GM18498 (cell line): ENCODE measurements around the gene BCR.
"Not testable (repeated sequence)": the region's sequence is repeated elsewhere in the genome, so short reads cannot be mapped to it uniquely, and the experiment has no call there.

Experiments
- ATAC-seq: cut with Tn5 transposase; IDR thresholded peaks from one replicate; pipeline ENCODE4 v1.9.1; 2021; ENCODE audit warnings: mild to moderate bottlenecking, moderate library complexity; ENCODE audit not compliant: unreplicated experiment

BCR gene

GRCh38 chr22:23180301-23180892, at the start of gene BCR:
Gene BCR (plus strand): TSS chr22:23180509. CDS start chr22:23180961, 452 bp downstream.
- peak; percentile 74 for ATAC-seq

GRCh38 chr22:23130697-23131096, 49.6 kb upstream of the BCR start:
- ATAC-seq, result no peak

GRCh38 chr22:23131931-23132330, 48.4 kb upstream of the BCR start:
- no peak for ATAC-seq

DNA sequence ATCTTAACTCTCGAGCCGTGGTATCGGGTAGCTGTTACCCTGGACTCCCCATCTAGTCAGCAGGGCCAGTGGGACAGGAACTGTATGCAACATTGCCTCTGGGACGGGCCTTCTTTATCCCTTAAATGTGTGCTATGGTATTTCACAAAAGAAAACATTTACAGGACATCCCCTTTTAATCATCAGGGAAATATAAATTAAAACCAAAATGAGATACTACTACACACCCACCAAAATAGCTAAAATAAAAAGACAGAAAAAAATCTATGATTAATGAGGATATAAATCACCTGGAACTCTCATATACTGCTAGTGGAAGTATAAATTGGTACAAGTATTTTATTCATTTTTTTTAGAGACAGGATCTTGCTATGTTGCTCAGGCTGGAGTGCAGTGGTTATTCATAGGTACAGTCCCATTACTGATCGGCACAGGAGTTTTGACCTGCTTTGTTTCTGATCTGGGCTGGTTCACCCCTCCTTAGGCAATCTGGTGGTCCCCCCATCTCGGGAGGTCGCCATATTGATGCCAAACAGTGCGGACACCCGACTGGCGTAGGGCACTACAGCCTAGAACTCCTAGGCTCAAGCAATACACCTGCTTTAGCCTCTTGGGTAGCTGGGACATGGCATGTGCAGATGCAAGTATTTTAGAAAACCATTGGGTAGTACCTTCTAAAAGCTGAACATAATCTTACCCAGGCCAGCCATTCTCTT, 47.8 kb upstream of the BCR start:
- ATAC-seq, result no peak

GRCh38 chr22:23133922-23134321, 46.4 kb upstream of the BCR start:
- no peak for ATAC-seq

DNA sequence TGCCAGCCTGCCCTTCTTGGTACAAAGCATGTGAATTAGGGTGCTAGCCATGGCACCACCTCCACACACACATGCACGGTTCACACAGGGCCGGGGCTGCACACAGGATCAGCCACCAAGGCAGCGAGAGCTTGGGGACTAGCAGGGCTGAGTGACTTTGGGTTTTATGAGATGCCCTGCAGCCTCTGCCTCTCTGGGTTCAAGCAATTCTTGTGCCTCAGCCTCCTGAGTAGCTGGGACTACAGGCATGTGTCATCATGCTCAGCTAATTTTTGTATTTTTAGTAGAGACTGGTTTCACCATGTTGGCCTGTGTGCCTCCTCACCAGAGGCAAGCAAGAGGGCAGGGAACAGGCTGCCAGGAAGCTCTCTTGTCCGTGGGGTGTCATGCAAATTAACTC, 43.3 kb upstream of the BCR start:
- ATAC-seq, result not testable (repeated sequence)

- ATAC-seq, result no peak
Observed at GRCh38 chr22:23137468-23137867, 42.8 kb upstream of the BCR start.

DNA sequence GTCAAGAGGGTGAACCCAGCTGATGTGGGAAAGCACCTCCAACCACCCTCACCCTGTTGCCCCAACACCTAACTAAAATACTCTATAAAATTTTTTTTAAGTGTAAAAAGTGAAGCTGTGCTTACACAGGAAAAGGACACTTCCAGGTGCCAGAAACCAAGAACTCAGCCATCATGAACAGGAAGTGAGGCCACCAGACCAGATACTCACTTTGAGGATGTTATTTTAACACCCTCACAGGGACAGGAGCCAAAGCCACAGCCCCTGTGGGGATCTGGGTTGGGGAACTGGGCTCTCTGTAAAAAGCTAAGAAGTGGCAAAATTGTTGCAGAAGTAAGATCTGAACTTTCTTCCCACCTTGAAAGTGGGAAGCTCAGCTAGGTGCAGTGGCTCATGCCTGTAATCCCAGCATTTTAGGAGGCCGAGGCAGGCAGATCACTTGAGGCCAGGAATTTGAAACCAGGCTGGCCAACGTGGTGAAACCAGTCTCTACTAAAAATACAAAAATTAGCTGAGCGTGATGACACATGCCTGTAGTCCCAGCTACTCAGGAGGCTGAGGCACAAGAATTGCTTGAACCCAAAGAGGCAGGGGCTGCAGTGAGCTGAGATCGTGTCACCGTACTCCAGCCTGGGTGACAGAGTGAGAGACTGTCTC, 42.3 kb upstream of the BCR start:
- ATAC-seq, result peak; percentile 53

DNA sequence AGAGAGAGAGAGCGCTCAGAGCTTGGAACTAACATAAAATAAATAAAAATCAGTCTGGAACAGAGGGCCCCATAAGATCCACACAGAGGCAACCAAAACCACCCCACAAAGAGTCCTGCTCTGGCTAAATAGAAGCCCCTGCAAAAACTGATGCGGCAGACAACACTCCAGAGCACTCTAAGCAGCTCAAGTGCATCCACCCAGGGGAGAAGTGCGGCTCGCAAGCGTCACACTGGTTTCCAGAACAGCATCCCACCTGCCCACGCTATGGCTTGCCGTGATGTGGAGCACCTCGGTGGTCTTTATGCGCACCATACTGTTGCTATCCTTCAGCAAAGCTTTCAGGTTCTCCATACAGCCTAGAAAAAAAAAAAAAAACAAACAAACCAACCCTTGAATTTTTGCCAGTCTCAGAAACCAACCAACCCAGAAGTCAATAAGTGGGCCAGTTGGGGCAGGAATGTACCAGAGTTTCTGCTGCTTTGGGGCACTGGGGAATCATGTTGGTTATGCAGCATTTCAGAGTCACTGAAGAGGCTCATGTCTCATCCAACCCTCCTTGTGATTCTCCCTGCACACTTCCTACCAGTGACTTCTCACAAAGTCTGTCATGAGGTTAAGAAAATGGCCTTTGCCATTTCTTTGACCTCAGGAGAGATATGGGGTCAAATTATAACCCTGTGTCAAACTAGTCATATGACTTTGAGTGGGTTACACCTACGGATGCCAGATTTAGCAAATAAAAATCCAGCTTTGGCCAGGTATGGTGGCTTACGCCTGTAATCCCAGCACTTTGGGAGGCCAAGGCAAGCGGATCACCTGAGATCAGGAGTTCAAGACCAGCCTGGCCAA, 41.5 kb upstream of the BCR start:
- ATAC-seq, result no peak

GRCh38 chr22:23140385-23140784, 39.9 kb upstream of the BCR start:
- no peak for ATAC-seq

- no peak for ATAC-seq
Observed at GRCh38 chr22:23142546-23143105, 37.7 kb upstream of the BCR start.

DNA sequence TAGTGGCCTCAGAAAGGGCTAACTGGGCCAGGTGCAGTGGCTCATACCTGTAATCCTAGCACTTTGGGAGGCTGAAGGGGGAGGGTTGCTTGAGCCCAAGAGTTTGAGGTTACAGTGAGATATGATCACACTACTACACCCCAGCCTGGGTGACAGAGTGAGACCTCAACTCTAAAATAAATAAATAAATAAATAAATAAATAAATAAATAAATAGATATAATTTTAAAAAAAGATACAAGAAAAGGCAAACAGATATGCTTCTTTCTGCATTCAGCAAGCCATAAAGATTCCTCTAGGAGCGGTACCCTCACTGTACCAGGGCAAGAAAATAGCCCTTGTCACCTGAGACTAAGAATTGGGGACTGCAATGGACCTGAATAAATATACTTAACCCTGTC, 37.2 kb upstream of the BCR start:
- no peak for ATAC-seq

DNA sequence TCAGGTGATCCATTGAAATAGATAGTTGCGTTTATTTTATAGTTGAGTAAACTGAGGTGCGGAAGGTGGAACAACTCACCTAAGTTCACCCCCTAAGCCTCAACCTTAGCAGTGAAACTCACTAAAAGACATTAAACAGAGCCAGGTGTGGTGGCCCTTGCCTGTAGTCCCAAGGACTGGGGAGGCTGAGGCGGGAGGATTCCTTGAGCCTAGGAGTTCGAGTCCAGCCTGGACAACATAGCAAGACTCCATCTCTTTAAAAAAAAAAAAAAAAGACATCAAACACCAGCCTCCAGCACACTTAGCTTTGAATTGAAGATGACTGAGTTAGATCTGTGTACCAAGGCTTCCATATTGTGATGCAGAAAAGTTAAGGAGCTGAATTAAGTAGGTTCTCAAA, 35.9 kb upstream of the BCR start:
- no peak for ATAC-seq

DNA sequence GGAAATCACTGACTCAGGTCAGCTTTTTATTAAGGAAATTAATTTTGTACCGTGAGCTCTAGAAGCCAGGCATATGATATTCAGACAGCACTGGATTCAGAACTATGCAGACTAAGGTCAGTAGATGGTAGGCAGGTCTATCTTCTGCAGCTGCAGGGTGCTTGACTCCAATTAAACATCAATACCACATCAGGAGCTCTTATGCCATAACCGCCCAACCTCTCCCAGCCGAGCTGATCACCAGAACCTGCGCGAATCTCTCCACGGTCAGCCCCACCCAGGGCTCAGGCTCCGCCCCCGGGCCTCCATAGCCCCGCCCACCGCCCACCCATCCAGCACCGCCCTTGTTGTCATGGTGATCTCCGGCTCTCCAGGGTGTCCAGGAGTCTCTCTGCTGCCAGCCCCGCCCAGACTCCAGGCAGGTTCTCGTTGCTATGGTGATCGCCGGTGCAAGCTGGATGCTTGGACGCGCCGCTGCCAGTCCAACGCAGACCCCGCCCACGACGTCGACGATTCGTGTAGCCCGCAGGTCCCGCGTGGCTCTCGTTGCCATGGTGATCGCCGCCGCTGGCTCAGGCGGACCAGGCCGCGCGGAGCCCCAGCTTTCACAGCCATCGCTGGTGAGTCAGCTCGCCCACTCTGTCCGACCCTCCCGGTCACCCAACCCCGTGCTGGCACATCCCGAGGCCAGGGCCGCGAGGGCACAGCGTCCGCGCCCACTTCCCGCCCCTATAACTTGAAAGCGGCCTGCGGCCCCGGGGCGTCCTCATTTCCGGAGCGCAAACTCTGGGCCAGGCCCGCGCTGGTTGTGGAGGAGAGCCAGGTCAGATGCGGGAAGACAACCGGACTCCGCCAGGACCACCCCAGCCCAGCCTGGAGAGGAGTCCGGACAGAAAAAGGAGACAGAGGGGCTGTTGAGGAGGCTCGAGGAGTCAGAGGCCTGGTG, 35.1 kb upstream of the BCR start, which contains the start of gene RAB36:
RAB36 (plus strand) TSS at position 546 of the 946 bp plus-strand sequence. CDS start 1,140 bp downstream, outside the sequence.
- ATAC-seq, result peak; percentile 56

GRCh38 chr22:23145878-23146470, 34.3 kb upstream of the BCR start:
- no peak for ATAC-seq

GRCh38 chr22:23146478-23147205, 33.7 kb upstream of the BCR start:
- ATAC-seq, result no peak

DNA sequence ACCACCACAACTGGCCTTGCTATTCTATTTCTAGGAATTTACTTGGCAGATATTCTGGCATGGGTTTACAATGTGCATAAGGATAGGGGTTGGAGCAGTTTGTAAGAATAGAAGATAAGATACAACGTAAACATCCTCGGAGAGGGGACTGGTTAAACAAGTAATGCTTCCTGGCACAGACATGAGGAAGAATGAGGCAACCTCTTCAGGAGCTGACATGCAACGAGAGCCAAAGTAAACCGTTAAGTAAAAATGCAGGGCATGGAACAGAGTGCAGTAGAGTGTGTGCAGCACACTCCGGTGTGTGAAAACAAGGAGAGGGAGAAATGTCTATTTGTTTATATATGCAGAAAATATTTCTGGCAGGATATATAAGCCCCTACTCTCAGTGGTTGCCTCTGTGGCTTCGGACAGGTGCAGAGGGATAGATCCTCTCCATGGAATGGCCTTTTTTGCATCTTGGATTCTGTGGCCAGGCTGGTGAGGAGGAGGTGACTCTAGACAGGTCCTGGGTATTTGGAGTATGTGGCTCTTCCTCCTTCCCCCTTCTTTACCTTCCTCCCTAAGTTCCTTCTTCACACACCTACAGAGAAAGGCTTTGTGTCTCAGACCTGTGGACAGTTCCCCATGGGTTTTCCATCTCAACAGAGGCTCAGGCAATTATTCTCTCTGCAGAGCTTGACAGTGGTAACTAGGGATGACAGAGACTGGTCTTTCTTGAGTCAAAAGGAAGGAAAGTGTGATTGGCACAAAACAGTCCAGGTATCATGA, 32.5 kb upstream of the BCR start:
- ATAC-seq, result no peak

DNA sequence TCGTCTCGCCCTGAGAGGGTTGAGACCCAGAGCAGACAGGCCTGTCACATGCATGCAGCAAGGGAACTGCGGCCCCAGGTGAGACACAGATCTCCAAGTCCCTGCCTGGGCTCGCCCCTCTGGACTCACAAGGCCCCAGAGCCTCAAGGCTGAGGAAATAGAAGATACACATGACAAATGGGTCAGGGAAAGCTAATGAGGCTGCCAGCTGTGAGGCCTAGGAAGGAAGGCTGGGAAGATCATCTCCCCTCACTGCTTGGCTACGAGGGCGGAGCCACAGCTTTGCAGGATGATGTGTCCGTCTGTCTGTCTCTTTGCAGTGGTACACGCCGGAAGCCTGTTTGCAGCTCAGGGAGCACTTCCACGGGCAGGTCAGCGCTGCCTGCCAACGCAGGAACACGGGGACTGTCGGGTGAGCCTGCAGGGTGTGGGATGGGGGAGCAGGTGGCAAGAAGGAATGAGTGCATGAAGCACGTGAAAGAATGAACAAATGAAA, 30.5 kb upstream of the BCR start:
- no peak for ATAC-seq
